PC-3 (cell line): Measurements from ENCODE around the gene RAP2B.
A peak's percentile ranks its signal among the peaks of the same experiment; 100 is the strongest.

Experiments used
- EZH2 ChIP-seq: fragments of 300-600 bp; sonication (generic); IDR thresholded peaks from one replicate; pipeline ENCODE4 v1.6.1; 2017; ENCODE audit warnings: antibody characterized with exemption, mild to moderate bottlenecking, low read length; ENCODE audit not compliant: unreplicated experiment
- EZH2phosphoT487 ChIP-seq: fragments of 300-600 bp; sonication (generic); IDR thresholded peaks from 2 replicates; pipeline ENCODE4 v1.6.1; 2018; ENCODE audit warnings: mild to moderate bottlenecking, antibody characterized with exemption, low read length, borderline replicate concordance
- TF ChIP-seq, protein P1 (sequence below): fragments of 300-600 bp; sonication (generic); conservative IDR thresholded peaks from 2 replicates; pipeline ENCODE4 v1.5.1; 2017; ENCODE audit warnings: antibody characterized with exemption, low read depth, mild to moderate bottlenecking, low read length

DNA sequence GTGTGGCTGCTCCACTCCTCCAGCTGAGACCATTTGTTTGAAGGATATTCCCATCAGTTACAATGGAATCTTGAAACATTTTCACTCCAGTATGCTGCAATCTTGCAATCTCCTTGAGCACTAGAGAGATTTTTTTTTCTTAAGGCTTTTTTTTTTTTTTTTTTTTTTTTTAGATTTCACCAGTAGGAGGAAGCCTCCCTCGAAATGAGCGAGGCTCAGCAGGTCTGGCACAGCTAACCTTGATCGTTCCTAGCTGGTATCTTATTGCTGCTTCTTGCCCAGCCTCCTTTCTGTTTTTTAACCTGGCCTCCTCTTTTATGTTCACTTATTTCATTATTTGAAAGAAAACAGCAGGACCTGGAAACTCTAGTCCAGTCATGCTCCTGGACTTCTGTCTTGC is 48.1 kb downstream of the RAP2B start:
- TF ChIP-seq, protein P1, sequence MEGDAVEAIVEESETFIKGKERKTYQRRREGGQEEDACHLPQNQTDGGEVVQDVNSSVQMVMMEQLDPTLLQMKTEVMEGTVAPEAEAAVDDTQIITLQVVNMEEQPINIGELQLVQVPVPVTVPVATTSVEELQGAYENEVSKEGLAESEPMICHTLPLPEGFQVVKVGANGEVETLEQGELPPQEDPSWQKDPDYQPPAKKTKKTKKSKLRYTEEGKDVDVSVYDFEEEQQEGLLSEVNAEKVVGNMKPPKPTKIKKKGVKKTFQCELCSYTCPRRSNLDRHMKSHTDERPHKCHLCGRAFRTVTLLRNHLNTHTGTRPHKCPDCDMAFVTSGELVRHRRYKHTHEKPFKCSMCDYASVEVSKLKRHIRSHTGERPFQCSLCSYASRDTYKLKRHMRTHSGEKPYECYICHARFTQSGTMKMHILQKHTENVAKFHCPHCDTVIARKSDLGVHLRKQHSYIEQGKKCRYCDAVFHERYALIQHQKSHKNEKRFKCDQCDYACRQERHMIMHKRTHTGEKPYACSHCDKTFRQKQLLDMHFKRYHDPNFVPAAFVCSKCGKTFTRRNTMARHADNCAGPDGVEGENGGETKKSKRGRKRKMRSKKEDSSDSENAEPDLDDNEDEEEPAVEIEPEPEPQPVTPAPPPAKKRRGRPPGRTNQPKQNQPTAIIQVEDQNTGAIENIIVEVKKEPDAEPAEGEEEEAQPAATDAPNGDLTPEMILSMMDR: 0 out of 2 replicates have a peak, but pooled peaks have one; percentile 12
- TF ChIP-seq EZH2: no peak
- TF ChIP-seq EZH2phosphoT487: no peak
